Measurements from ENCODE around the gene SYNE2. TPM values are rescaled to one million over a fixed set of nuclear protein-coding genes. Genes with fewer than 3 reads are reported as not detected.

The SYNE2 gene
- 66.4 and 76.9 TPM in 2 replicates for total RNA-seq

GRCh38 chr14:63852817-63853731 lies at the start of gene SYNE2:
Gene SYNE2, plus strand, starts transcription at chr14:63853004. Its CDS starts 56,145 bp downstream, at chr14:63909149.

Other genes with a start within 250 kb of the SYNE2 start
- gene WDR89, start 211.1 kb upstream of the SYNE2 start, total RNA-seq, result 10.3 and 16.2 TPM in 2 replicates
- 10.5 and 11.4 TPM in 2 replicates for gene SGPP1, start 124.9 kb upstream of the SYNE2 start, total RNA-seq